Stimulated activated memory B cell treated with anti-CD40 and anti-IgM and Interleukin-4, amounts not matched to agents 10 μg/mL and 1 μg/mL and 100 μg/mL, for 72 hours (primary cell): ENCODE data around the gene TRAF3IP1.
"Not testable (repeated sequence)": the region's sequence is repeated elsewhere in the genome, so short reads cannot be mapped to it uniquely, and the experiment has no call there.

Source experiments
- ATAC-seq: fragments of 150-1000 bp; cut with Tn5 transposase; 2 replicates; pipeline ENCODE4 v1.10.0; 2021
- H3K27ac Mint-ChIP-seq: one replicate; pipeline ENCODE4 v1.8.0; 2022; ENCODE audit warnings: mild to moderate bottlenecking, mixed read lengths
- H3K27me3 Mint-ChIP-seq: one replicate; pipeline ENCODE4 v1.8.0; 2022; ENCODE audit warnings: mixed read lengths
- H3K36me3 Mint-ChIP-seq: one replicate; pipeline ENCODE4 v1.8.0; 2022; ENCODE audit warnings: mixed read lengths
- H3K4me1 Mint-ChIP-seq: one replicate; pipeline ENCODE4 v1.8.0; 2022; ENCODE audit warnings: mixed read lengths
- H3K4me3 Mint-ChIP-seq: one replicate; pipeline ENCODE4 v1.8.0; 2022; ENCODE audit warnings: mild to moderate bottlenecking, moderate library complexity, mixed read lengths
- H3K9me3 Mint-ChIP-seq: one replicate; pipeline ENCODE4 v1.8.0; 2022; ENCODE audit warnings: mixed read lengths

The TRAF3IP1 gene

DNA sequence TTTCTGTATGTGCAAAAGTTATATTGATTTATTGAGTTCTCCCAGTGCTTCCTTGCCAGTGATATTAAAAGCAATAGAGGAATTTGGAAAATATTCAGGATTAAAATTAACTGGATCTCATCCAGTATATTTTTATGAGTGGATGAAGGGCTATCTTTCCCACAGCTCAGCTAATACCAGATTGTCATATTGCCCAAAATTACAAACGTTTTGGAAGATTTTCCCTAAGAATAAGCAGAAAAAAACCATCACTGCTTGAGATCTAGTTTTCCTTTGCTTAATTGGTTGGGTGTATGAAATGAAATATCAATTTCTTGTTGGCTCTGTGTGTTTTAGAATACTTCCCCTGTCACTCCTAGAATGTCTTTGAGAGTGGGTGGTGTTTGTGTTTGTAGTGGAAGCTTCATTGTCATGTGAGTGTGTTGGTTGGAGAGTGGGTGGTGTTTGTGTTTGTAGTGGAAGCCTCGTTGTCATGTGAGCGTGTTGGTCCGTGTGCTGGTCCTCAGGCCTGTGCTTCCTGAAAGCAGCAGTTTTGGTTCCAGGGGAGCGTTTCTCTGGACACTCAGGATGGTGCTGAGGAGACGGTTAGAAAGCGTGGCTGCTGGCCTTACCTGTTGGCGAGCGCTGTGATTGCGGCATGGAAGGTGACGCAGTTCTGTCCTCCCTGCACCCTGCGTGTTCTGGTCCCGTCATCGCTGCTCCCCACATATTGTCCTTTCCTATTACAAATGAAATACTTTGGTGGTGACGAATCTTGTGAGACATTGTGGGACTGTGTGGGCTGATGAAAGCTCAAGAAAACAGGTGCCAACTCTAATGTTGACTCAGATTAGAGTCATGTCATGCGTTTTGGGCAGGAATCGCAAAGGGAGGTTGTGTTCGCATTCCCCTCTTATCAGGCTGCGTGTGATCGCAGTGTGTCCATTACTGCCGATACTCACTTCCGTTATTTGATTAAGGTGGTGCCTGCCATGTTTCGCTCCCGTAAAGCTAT lies 118.8 kb downstream of the TRAF3IP1 start:
- ATAC-seq, result no peak
- peaks cover 54% of the 10 kb centered on the region for H3K4me1 Mint-ChIP-seq
- H3K27me3 Mint-ChIP-seq, result no peaks in the 10 kb centered on the region
- no peak overlapping the region for H3K4me3 Mint-ChIP-seq
- H3K9me3 Mint-ChIP-seq, result no peaks in the 10 kb centered on the region
- peaks cover 70% of the 10 kb centered on the region for H3K36me3 Mint-ChIP-seq
- H3K27ac Mint-ChIP-seq, result no peak overlapping the region

DNA sequence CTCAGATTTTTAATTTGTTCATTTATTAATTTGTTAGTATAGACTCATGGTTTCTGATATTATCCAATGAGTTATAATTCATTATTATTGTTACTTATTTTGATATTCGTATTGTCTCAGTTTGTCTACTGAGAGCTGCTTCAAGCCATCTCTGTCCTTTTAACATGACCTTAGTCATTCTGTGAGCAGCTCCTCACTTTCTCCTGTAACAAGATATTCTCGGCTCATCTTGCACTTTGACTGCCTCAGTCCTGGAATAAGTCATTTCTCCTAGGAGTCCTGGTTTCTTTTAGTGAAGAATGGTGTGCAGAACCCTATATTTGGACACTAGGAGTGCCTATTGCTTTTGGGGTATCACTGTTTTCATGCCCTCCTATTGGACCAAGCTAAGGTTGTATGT lies 119.6 kb downstream of the TRAF3IP1 start:
- Mint-ChIP-seq H3K27me3 (no peaks in the 10 kb centered on the region), H3K36me3 (peaks cover 74% of the 10 kb centered on the region), H3K4me3 (no peak overlapping the region), H3K4me1 (peaks cover 54% of the 10 kb centered on the region), H3K9me3 (no peaks in the 10 kb centered on the region), H3K27ac (no peak overlapping the region)
- ATAC-seq, result no peak

DNA sequence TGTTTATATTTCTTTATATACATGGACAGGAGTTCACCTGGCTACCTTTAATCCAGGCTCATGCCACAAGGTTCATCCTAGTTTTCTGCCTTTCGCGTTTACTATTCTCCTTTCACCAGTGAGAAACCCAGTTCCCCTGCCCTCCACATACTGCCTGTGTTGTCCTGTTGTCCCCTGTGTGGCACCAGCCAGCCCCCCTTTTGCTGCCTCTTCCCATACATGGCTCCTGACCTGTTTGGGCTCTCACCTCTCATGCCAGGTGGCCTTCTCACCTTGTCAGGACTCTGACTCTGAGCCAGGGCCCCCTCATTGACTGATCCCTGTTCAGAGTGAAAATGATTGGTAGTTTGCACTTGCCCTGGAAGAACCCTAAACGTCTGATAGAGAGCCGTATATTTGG lies 120.0 kb downstream of the TRAF3IP1 start:
- Mint-ChIP-seq H3K4me3 (no peak overlapping the region), H3K27me3 (no peaks in the 10 kb centered on the region), H3K36me3 (peaks cover 78% of the 10 kb centered on the region), H3K9me3 (no peaks in the 10 kb centered on the region), H3K27ac (no peak overlapping the region), H3K4me1 (peaks cover 54% of the 10 kb centered on the region)
- no peak for ATAC-seq

DNA sequence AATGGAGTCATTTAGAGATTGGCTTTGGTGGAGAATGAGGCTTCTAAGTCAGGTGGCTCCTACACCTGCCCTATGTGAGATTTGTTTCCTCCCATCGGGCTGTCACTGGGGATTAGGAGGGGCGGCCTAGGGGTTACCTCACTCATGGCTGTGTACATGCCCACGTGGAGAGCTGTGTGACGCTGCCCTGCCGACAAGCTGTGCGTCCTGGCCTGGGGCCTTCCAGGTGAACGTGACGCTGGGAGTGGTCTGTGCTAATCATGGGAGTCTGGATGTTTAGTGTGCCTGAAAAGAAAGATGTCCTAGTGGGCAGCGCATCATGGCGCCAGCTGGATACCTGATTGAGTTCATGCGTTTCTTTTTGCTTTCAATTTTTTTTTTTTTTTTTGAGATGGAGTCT lies 120.4 kb downstream of the TRAF3IP1 start:
- no peak for ATAC-seq
- no peaks in the 10 kb centered on the region for H3K27me3 Mint-ChIP-seq
- H3K36me3 Mint-ChIP-seq, result peaks cover 79% of the 10 kb centered on the region
- H3K4me3 Mint-ChIP-seq, result no peak overlapping the region
- no peak overlapping the region for H3K27ac Mint-ChIP-seq
- H3K9me3 Mint-ChIP-seq, result no peaks in the 10 kb centered on the region
- peaks cover 51% of the 10 kb centered on the region for H3K4me1 Mint-ChIP-seq

DNA sequence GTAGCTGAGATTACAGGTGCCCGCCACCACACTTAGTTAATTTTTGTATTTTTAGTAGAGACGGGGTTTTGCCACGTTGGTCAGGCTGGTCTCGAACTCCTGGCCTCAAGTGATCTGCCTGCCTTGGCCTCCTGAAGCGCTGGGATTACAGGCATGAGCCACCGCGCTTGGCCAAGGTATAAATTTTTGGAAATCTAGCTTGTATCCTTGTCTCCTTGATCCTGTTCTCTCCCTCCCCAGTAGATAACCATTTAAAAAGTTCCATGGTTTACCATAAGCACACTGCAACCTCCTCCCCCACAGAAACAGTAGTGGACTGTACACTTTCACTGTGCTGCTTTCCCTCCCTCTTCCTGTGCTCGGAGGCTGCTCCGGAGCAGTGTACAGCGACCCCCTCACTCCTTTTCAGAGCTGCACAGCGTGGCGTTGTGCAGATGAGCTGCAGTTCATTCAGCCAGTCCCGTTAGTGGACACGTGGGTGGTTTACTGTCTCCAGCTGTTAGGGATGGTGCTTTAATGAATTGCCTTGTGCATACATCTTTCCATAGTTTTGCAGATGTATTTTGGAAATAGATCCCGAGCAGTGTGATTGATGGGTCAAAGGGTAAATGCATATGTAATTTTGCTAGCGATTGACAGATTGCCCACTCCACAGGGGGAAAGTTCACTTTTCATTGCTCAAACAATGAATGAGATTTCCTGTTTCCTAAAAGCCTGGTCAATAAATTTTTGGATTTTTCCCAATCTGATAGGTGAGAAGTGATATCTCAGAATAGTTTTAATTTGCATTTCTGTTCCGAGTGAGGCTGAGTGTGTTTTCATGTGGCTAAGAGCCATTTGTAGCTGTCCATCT lies 121.2 kb downstream of the TRAF3IP1 start:
- H3K36me3 Mint-ChIP-seq, result peaks cover 79% of the 10 kb centered on the region
- peaks cover 44% of the 10 kb centered on the region for H3K4me1 Mint-ChIP-seq
- no peak for ATAC-seq
- no peak overlapping the region for H3K4me3 Mint-ChIP-seq
- H3K27ac Mint-ChIP-seq, result no peak overlapping the region
- H3K9me3 Mint-ChIP-seq, result no peaks in the 10 kb centered on the region
- no peaks in the 10 kb centered on the region for H3K27me3 Mint-ChIP-seq

DNA sequence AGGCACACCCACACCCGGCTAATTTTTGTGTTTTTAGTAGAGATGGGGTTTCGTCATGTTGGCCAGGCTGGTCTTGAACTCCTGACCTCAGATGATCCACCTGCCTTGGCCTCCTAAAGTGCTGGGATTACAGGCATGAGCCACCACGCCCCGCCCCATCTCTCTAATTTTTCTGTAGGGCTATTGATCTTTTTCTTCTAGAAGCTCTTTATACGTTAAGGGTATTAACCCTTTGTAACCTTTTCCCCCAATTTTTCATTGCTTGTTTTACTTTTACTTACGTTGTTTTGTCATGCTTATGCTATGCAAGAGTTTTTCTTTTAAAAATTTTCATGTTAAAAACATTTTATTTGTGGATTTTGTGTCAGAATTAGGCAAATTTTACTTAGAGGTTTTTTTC lies 121.9 kb downstream of the TRAF3IP1 start:
- not testable (repeated sequence) for H3K27ac Mint-ChIP-seq, H3K4me3 Mint-ChIP-seq, H3K9me3 Mint-ChIP-seq, H3K27me3 Mint-ChIP-seq, ATAC-seq
- Mint-ChIP-seq H3K36me3 (peaks cover 79% of the 10 kb centered on the region), H3K4me1 (peaks cover 39% of the 10 kb centered on the region)

DNA sequence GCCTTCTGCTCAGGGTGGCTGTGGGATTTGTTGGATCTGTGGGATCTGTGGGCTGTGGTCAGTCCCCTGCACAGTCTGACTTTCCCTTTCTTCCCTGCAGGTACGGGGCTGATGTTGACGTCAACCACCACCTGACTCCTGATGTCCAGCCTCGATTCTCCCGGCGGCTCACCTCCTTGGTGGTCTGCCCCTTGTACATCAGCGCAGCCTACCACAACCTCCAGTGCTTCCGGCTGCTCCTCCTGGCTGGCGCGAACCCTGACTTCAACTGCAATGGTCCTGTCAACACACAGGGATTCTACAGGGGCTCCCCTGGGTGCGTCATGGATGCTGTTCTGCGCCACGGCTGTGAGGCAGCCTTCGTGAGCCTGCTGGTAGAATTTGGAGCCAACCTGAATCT lies 123.9 kb downstream of the TRAF3IP1 start:
- Mint-ChIP-seq H3K27me3 (no peaks in the 10 kb centered on the region), H3K27ac (no peak overlapping the region), H3K4me1 (peaks cover 32% of the 10 kb centered on the region), H3K4me3 (no peak overlapping the region), H3K9me3 (no peaks in the 10 kb centered on the region), H3K36me3 (peaks cover 82% of the 10 kb centered on the region)
- no peak for ATAC-seq

DNA sequence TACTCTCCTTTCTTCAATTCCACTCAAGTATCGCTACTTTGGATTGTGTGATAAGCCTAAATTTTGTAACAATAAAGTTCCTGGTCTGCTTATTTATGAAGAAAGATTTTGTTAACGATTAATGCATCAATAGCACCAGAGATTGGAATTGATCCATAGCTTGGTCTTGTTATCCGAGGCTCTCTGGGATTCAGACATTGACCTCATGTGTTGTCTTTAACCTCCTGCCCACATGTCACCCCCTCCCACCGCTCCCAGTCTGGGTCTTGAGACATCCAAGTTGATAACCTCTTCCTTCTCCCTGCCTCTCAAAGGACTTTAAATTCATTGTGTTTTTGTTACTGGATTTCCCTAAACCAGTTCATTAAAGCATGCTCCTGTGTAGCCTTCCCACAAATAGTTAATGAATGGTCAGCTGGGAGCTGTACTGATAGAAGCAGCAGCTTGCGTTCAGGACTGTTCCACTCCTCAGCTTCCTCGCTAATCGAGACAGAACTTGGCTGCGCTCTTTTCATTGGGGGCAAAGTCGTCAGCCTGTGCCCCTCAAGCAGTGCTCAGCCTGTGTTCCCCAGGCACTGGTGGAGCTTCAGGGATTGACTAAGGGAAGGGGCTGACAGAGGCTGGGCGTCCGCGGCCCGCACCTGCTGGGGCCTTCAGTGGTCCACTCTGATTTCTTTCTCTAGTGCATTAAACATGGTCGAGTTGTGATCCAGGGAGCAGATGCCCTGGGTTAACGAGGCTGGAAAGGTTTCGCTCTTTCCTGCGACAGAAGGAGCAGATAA lies 125.3 kb downstream of the TRAF3IP1 start:
- H3K36me3 Mint-ChIP-seq, result peaks cover 80% of the 10 kb centered on the region
- no peaks in the 10 kb centered on the region for H3K9me3 Mint-ChIP-seq
- no peak overlapping the region for H3K27ac Mint-ChIP-seq
- no peak overlapping the region for H3K4me3 Mint-ChIP-seq
- no peaks in the 10 kb centered on the region for H3K27me3 Mint-ChIP-seq
- peaks cover 20% of the 10 kb centered on the region for H3K4me1 Mint-ChIP-seq
- ATAC-seq, result no peak

DNA sequence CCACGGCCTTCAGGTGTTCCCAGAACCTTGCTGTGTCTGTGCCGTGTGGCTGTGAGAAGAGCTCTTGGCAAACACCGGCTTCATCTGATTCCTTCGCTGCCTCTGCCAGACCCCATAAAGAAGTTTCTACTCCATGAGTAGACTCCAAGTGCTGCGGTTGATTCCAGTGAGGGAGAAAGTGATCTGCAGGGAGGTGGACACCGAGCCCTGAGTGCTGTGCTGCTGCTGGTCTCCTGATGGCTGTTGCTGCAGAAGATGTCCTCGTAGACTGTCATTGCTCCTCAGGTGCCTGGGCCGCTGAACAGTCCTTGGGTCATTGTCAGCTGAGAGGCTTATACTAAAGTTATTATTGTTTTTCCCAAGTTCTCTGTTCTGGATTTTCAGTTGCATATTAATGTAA lies 126.1 kb downstream of the TRAF3IP1 start:
- Mint-ChIP-seq H3K27me3 (no peaks in the 10 kb centered on the region), H3K36me3 (peaks cover 84% of the 10 kb centered on the region), H3K9me3 (no peaks in the 10 kb centered on the region), H3K4me1 (peaks cover 13% of the 10 kb centered on the region), H3K27ac (no peak overlapping the region), H3K4me3 (no peak overlapping the region)
- ATAC-seq, result no peak

DNA sequence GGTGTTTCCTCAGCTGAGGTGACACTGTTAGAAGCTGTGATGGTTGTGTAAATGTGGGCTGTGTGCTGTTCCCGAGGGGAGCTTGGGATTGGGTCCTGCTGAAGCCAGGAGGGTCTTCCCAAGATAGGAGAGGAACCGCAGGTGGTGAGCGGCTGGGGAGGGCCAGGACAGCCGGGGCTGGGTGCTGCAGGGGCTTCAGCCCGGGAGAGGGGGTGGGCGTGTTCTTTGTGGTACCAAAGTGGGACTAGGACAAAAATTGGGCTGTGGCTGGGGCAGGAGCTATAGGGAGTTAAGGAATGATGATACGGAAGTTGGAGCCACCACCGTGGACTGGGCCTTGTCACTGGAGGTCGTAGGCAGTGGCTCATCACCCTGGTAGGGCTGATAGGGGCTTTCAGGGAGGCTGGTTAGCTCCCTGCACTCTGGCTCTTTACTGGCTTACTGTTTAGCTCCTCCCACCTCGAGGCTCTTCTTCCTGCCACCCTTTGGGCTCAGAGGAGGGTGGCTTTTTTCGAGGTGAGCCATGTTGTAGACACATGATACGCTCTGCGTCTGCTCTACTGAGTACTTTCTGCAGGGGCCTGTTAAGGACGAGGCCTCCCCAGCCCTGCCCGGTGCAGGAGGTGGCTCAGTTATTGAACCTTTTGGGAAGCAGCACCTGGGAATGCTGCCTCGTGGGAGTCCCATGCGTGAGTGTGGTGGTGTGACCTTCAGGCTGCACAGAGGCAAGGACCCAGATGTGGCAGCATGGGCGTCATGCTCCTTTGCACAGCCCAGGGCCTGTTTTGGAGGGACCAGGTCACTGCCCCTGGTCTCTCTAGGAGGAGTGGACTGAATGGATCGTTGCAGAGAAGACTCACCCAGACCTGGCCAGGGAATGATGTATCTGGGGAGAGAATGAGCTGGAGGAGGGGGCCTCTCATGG lies 128.0 kb downstream of the TRAF3IP1 start:
- Mint-ChIP-seq H3K4me3 (no peak overlapping the region), H3K9me3 (no peaks in the 10 kb centered on the region), H3K4me1 (no peaks in the 10 kb centered on the region), H3K27ac (no peak overlapping the region), H3K27me3 (no peaks in the 10 kb centered on the region), H3K36me3 (peaks cover 87% of the 10 kb centered on the region)
- ATAC-seq, result no peak

DNA sequence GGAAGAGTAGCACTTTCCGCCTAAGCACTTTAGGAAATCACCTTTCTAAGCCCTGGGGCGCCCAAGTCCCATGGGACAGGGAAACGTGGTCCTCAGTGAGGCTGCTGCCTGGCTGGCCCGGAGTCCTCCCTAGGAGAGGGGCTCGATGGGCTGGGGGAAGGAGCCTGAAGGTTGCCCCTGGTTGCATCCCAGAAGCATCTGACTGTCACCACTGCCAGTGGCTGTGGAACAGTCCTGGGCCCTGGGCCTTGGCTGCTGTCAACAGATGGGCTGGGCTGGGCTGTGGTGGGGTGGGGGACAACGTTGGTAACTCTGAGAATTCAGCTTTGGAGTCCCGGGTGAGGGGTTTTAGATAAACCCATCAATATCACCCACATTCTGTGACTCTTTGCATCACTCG lies 128.9 kb downstream of the TRAF3IP1 start:
- ATAC-seq, result no peak
- no peak overlapping the region for H3K4me3 Mint-ChIP-seq
- H3K27ac Mint-ChIP-seq, result no peak overlapping the region
- H3K27me3 Mint-ChIP-seq, result no peaks in the 10 kb centered on the region
- peaks cover 85% of the 10 kb centered on the region for H3K36me3 Mint-ChIP-seq
- no peaks in the 10 kb centered on the region for H3K4me1 Mint-ChIP-seq
- H3K9me3 Mint-ChIP-seq, result peaks cover 3% of the 10 kb centered on the region

DNA sequence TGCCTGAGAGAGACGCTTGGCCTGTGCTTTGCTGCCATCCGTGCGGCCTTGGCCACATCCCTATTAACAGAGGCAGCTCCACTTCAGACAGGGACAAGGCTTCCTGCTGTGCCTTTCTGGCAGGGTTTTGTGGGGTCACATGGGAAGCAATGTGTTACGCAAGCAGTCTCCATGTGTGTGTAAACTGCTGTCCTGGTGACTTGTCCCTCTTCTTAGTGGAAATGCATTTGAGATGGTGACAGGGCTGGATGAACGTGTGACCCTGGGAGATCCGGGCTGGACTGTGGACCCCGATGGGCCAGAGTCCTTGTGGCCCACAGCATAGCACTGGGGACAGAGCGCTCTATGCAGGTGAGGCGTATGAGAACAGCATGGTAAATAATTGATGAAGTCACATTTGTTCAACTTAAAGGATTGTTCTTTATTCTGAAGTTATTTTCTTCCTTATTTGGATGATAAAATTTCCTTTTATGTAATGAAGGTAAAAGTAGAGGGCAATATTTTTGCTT lies 129.6 kb downstream of the TRAF3IP1 start:
- no peaks in the 10 kb centered on the region for H3K4me1 Mint-ChIP-seq
- no peak overlapping the region for H3K27ac Mint-ChIP-seq
- peaks cover 6% of the 10 kb centered on the region for H3K9me3 Mint-ChIP-seq
- no peaks in the 10 kb centered on the region for H3K27me3 Mint-ChIP-seq
- H3K36me3 Mint-ChIP-seq, result peaks cover 81% of the 10 kb centered on the region
- no peak overlapping the region for H3K4me3 Mint-ChIP-seq
- no peak for ATAC-seq

DNA sequence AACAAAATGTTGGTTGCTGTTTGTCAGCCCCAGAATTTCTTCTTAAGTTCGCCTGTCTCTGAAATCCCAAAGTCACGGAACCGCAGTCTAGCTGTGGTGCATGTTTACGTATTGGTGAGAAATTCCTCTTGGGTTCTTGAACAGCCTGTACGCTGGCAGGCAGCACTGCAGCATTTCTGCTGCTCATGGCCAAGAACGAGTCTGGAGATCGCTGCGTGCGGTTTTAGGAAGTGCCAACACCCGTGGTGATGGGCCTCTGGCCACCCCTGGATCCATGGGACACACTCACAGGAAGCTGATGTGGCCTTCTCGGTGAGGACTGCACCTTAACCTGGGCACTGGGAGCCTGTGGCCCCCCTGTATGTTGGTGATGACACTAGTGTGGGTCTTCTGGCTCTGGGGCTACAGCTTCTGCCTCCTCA lies 130.1 kb downstream of the TRAF3IP1 start:
- Mint-ChIP-seq H3K27ac (no peak overlapping the region), H3K4me1 (no peaks in the 10 kb centered on the region), H3K9me3 (peaks cover 10% of the 10 kb centered on the region), H3K27me3 (no peaks in the 10 kb centered on the region), H3K4me3 (no peak overlapping the region), H3K36me3 (peaks cover 80% of the 10 kb centered on the region)
- no peak for ATAC-seq
